Measurements from ENCODE around the gene B9D2. TPM values are rescaled to one million over a fixed set of nuclear protein-coding genes. Genes with fewer than 3 reads are reported as not detected.

The B9D2 gene
- total RNA-seq, 4 donors from 2014 or later: 1.6 to 4.8 (median 3.1) TPM

GRCh38 chr19:41328842-41329225, 35.1 kb downstream of the B9D2 start:
- TF ChIP-seq CTCF (IDR thresholded peaks at IDR 0.05; ENCODE audit: low read depth): no peak

GRCh38 chr19:41328157-41328841, 35.6 kb downstream of the B9D2 start:
- no peak for TF ChIP-seq CTCF (IDR thresholded peaks at IDR 0.05; ENCODE audit: low read depth)

- no peak for TF ChIP-seq CTCF (IDR thresholded peaks at IDR 0.05; ENCODE audit: low read depth)
These were observed 36.3 kb downstream of the B9D2 start for GRCh38 chr19:41327576-41328156.

- no peak for TF ChIP-seq CTCF (IDR thresholded peaks at IDR 0.05; ENCODE audit: low read depth)
These were observed 36.8 kb downstream of the B9D2 start for GRCh38 chr19:41327076-41327575.

GRCh38 chr19:41325947-41326706, 37.8 kb downstream of the B9D2 start:
- no peak for TF ChIP-seq CTCF (IDR thresholded peaks at IDR 0.05; ENCODE audit: low read depth)

- no peak for TF ChIP-seq CTCF (IDR thresholded peaks at IDR 0.05; ENCODE audit: low read depth)
These were observed 38.4 kb downstream of the B9D2 start for GRCh38 chr19:41325640-41325946.

GRCh38 chr19:41324921-41325639, 38.9 kb downstream of the B9D2 start:
- no peak for TF ChIP-seq CTCF (IDR thresholded peaks at IDR 0.05; ENCODE audit: low read depth)

All from subcutaneous adipose tissue (tissue), 4 donors.